ENCODE measurements around the gene GABBR2.

The GABBR2 gene

GRCh38 chr9:98290411-98290810, 418.3 kb downstream of the GABBR2 start:
- no peaks in the 10 kb centered on the region for H3K4me1 ChIP-seq (ENCODE audit: insufficient read depth, poor library complexity, severe bottlenecking)
- H3K27ac ChIP-seq (ENCODE audit: poor library complexity, severe bottlenecking): no peak overlapping the region
- no peaks in the 10 kb centered on the region for H3K27me3 ChIP-seq (ENCODE audit: insufficient read depth, poor library complexity, severe bottlenecking)
- TF ChIP-seq CTCF (IDR thresholded peaks at IDR 0.05; ENCODE audit: poor library complexity, severe bottlenecking): no peak
- no peaks in the 10 kb centered on the region for H3K9me3 ChIP-seq (ENCODE audit: severe bottlenecking)
- ATAC-seq (ENCODE audit: low read depth) (no peak), DNase-seq (ENCODE audit: low spot score) (no peak)
- H3K4me3 ChIP-seq (ENCODE audit: severe bottlenecking): no peak overlapping the region
- H3K36me3 ChIP-seq (ENCODE audit: low read depth): no peaks in the 10 kb centered on the region

GRCh38 chr9:98289614-98290201, 419.0 kb downstream of the GABBR2 start:
- H3K4me3 ChIP-seq (ENCODE audit: severe bottlenecking): no peak overlapping the region
- no peaks in the 10 kb centered on the region for H3K27me3 ChIP-seq (ENCODE audit: insufficient read depth, poor library complexity, severe bottlenecking)
- H3K27ac ChIP-seq (ENCODE audit: poor library complexity, severe bottlenecking): no peak overlapping the region
- no peaks in the 10 kb centered on the region for H3K9me3 ChIP-seq (ENCODE audit: severe bottlenecking)
- H3K4me1 ChIP-seq (ENCODE audit: insufficient read depth, poor library complexity, severe bottlenecking): no peaks in the 10 kb centered on the region
- ATAC-seq (ENCODE audit: low read depth) (no peak), DNase-seq (ENCODE audit: low spot score) (no peak)
- H3K36me3 ChIP-seq (ENCODE audit: low read depth): no peaks in the 10 kb centered on the region
- TF ChIP-seq CTCF (IDR thresholded peaks at IDR 0.05; ENCODE audit: poor library complexity, severe bottlenecking): no peak

GRCh38 chr9:98288881-98289280, 419.9 kb downstream of the GABBR2 start:
- no peaks in the 10 kb centered on the region for H3K36me3 ChIP-seq (ENCODE audit: low read depth)

GRCh38 chr9:98287384-98287783, 421.4 kb downstream of the GABBR2 start:
- Histone ChIP-seq H3K4me1 (ENCODE audit: insufficient read depth, poor library complexity, severe bottlenecking) (peaks cover 4% of the 10 kb centered on the region), H3K4me3 (ENCODE audit: severe bottlenecking) (no peak overlapping the region), H3K27ac (ENCODE audit: poor library complexity, severe bottlenecking) (no peak overlapping the region), H3K9me3 (ENCODE audit: severe bottlenecking) (no peaks in the 10 kb centered on the region), H3K36me3 (ENCODE audit: low read depth) (no peaks in the 10 kb centered on the region), H3K27me3 (ENCODE audit: insufficient read depth, poor library complexity, severe bottlenecking) (no peaks in the 10 kb centered on the region)
- no peak for TF ChIP-seq CTCF (IDR thresholded peaks at IDR 0.05; ENCODE audit: poor library complexity, severe bottlenecking)
- no peak for DNase-seq (ENCODE audit: low spot score)
- ATAC-seq (ENCODE audit: low read depth): peak; percentile 36; the same call in 1 of the 3 replicates

More at GRCh38 chr9:98288881-98289280, 419.9 kb downstream of the GABBR2 start:
- no peaks in the 10 kb centered on the region for H3K4me1 ChIP-seq (ENCODE audit: insufficient read depth, poor library complexity, severe bottlenecking)
- no peaks in the 10 kb centered on the region for H3K27me3 ChIP-seq (ENCODE audit: insufficient read depth, poor library complexity, severe bottlenecking)
- H3K27ac ChIP-seq (ENCODE audit: poor library complexity, severe bottlenecking): no peak overlapping the region
- H3K4me3 ChIP-seq (ENCODE audit: severe bottlenecking): no peak overlapping the region
- no peaks in the 10 kb centered on the region for H3K9me3 ChIP-seq (ENCODE audit: severe bottlenecking)
- no peak for ATAC-seq (ENCODE audit: low read depth)
- no peak for TF ChIP-seq CTCF (IDR thresholded peaks at IDR 0.05; ENCODE audit: poor library complexity, severe bottlenecking)
- DNase-seq (ENCODE audit: low spot score): no peak

GRCh38 chr9:98285446-98285845, 423.3 kb downstream of the GABBR2 start:
- Histone ChIP-seq H3K9me3 (ENCODE audit: severe bottlenecking) (no peaks in the 10 kb centered on the region), H3K27me3 (ENCODE audit: insufficient read depth, poor library complexity, severe bottlenecking) (no peaks in the 10 kb centered on the region), H3K36me3 (ENCODE audit: low read depth) (no peaks in the 10 kb centered on the region), H3K27ac (ENCODE audit: poor library complexity, severe bottlenecking) (no peak overlapping the region), H3K4me3 (ENCODE audit: severe bottlenecking) (no peak overlapping the region), H3K4me1 (ENCODE audit: insufficient read depth, poor library complexity, severe bottlenecking) (peaks cover 4% of the 10 kb centered on the region)
- no peak for TF ChIP-seq CTCF (IDR thresholded peaks at IDR 0.05; ENCODE audit: poor library complexity, severe bottlenecking)
- ATAC-seq (ENCODE audit: low read depth) (no peak), DNase-seq (ENCODE audit: low spot score) (no peak)
